ENCODE measurements around the gene GPRC5A.

GRCh38 chr12:12892681-12893141, 1.3 kb downstream of the GPRC5A start:
- no peak for TF ChIP-seq POLR2A (IDR thresholded peaks at IDR 0.05)
- TF ChIP-seq EP300 (IDR thresholded peaks at IDR 0.05), result no peak
- TF ChIP-seq, protein P1, sequence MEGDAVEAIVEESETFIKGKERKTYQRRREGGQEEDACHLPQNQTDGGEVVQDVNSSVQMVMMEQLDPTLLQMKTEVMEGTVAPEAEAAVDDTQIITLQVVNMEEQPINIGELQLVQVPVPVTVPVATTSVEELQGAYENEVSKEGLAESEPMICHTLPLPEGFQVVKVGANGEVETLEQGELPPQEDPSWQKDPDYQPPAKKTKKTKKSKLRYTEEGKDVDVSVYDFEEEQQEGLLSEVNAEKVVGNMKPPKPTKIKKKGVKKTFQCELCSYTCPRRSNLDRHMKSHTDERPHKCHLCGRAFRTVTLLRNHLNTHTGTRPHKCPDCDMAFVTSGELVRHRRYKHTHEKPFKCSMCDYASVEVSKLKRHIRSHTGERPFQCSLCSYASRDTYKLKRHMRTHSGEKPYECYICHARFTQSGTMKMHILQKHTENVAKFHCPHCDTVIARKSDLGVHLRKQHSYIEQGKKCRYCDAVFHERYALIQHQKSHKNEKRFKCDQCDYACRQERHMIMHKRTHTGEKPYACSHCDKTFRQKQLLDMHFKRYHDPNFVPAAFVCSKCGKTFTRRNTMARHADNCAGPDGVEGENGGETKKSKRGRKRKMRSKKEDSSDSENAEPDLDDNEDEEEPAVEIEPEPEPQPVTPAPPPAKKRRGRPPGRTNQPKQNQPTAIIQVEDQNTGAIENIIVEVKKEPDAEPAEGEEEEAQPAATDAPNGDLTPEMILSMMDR (IDR thresholded peaks at IDR 0.05), result no peak
